Naive thymus-derived CD4-positive, alpha-beta T cell (primary cell): ENCODE results near the gene GATD1. TPM values are rescaled to one million over a fixed set of nuclear protein-coding genes. Genes with fewer than 3 reads are reported as not detected.

Experiments used
- ATAC-seq: fragments of 150-1000 bp; cut with Tn5 transposase; 2 replicates; pipeline ENCODE4 v1.10.0; 2021; ENCODE audit warnings: mild to moderate bottlenecking, moderate library complexity
- CTCF ChIA-PET: fragments of 350-600 bp; sonication (Branson Sonifier 250); formaldehyde crosslinking; loops from one replicate; lab custom pipeline; 2021; ENCODE audit warnings: antibody characterized with exemption; lab: Charles Lee
- POLR2A ChIA-PET: fragments of 350-600 bp; sonication (Branson Sonifier 250); formaldehyde crosslinking; loops from one replicate; lab custom pipeline; 2021; ENCODE audit warnings: antibody characterized with exemption, inconsistent platforms; lab: Charles Lee
- DNase-seq, 9 donors: peaks; one replicate each; pipeline versions ENCODE4 v3.0.0 to v3.0.0-alpha.2; 2020 to 2022; ENCODE audit warnings: mixed read lengths in 1 of 9
- H3K27ac ChIP-seq: one replicate; pipeline ENCODE4 v1.7.0; 2013; ENCODE audit warnings: mild to moderate bottlenecking, low read depth, low read length, moderate library complexity
- H3K27me3 ChIP-seq, 2 donors: one replicate each; pipeline ENCODE4 v1.7.0; 2013; ENCODE audit warnings: low read length in 2 of 2, mild to moderate bottlenecking in 2 of 2, moderate library complexity in 2 of 2; ENCODE audit not compliant: control insufficient read depth in 2 of 2, insufficient read depth in 2 of 2
- H3K36me3 ChIP-seq, 3 experiments: 1 replicate in 2 of 3; 2 replicates in 1 of 3; pipeline ENCODE4 v1.7.0; 2013; ENCODE audit warnings: low read length in 3 of 3, mild to moderate bottlenecking in 3 of 3, moderate library complexity in 1 of 3; ENCODE audit not compliant: insufficient read depth in 3 of 3, control insufficient read depth in 2 of 3
- H3K4me1 ChIP-seq, 2 donors: one replicate each; pipeline ENCODE4 v1.7.0; 2013; ENCODE audit warnings: low read length in 2 of 2, mild to moderate bottlenecking in 2 of 2, moderate library complexity in 1 of 2; ENCODE audit not compliant: control insufficient read depth in 2 of 2, insufficient read depth in 2 of 2
- H3K4me3 ChIP-seq: 2 replicates; pipeline ENCODE4 v1.7.0; 2013; ENCODE audit warnings: mild to moderate bottlenecking, low read length
- H3K9me3 ChIP-seq, 3 experiments: 1 replicate in 2 of 3; 2 replicates in 1 of 3; pipeline ENCODE4 v1.7.0; 2013; ENCODE audit warnings: low read length in 3 of 3; ENCODE audit not compliant: control insufficient read depth in 2 of 3
- H3K27ac Mint-ChIP-seq, 9 donors: one replicate each; pipeline ENCODE4 v1.8.0; 2020 to 2022; ENCODE audit warnings: mixed read lengths in 9 of 9, mild to moderate bottlenecking in 8 of 9, moderate library complexity in 5 of 9, inconsistent platforms in 2 of 9
- H3K27me3 Mint-ChIP-seq, 5 donors: one replicate each; pipeline ENCODE4 v1.8.0; 2021 to 2022; ENCODE audit warnings: mixed read lengths in 5 of 5, mild to moderate bottlenecking in 1 of 5
- H3K36me3 Mint-ChIP-seq, 5 donors: one replicate each; pipeline ENCODE4 v1.8.0; 2020 to 2022; ENCODE audit warnings: mixed read lengths in 5 of 5, mild to moderate bottlenecking in 3 of 5, inconsistent platforms in 1 of 5
- H3K4me1 Mint-ChIP-seq, 7 donors: one replicate each; pipeline ENCODE4 v1.8.0; 2020 to 2022; ENCODE audit warnings: mixed read lengths in 7 of 7, mild to moderate bottlenecking in 3 of 7, inconsistent platforms in 1 of 7
- H3K4me3 Mint-ChIP-seq, 10 donors: one replicate each; pipeline ENCODE4 v1.8.0; 2020 to 2022; ENCODE audit warnings: mild to moderate bottlenecking in 10 of 10, mixed read lengths in 10 of 10, moderate library complexity in 6 of 10, inconsistent platforms in 2 of 10
- H3K9me3 Mint-ChIP-seq, 11 donors: one replicate each; pipeline ENCODE4 v1.8.0; 2020 to 2022; ENCODE audit warnings: mixed read lengths in 11 of 11, mild to moderate bottlenecking in 4 of 11, inconsistent platforms in 1 of 11, moderate library complexity in 1 of 11
- intact Hi-C, 2 donors: fragments of 100-400 bp; cut with micrococcal nuclease; formaldehyde crosslinking; loops; one replicate each; pipeline ENCODE4 v1.15.1; 2023
- polyA plus RNA-seq, 2 donors: library from polyadenylated mRNA; unstranded; fragments of 300-500 nt; fragmentation: Illumina TruSeq; gene quantifications; one replicate each; pipeline ENCODE4 v1.2.3, GENCODE V29; 2021
- total RNA-seq, 6 experiments: library from RNA in 5 of 6; stranded (reverse) in 5 of 6; gene quantifications; 1 replicate in 5 of 6; 2 replicates in 1 of 6; pipeline ENCODE4 v1.2.3 and lab custom pipeline; 2021 to 2026

GATD1 gene
- total and polyA plus RNA-seq, 7 experiments from 2014 or later, result 8.1 to 59.2 (median 44.6) TPM

DNA sequence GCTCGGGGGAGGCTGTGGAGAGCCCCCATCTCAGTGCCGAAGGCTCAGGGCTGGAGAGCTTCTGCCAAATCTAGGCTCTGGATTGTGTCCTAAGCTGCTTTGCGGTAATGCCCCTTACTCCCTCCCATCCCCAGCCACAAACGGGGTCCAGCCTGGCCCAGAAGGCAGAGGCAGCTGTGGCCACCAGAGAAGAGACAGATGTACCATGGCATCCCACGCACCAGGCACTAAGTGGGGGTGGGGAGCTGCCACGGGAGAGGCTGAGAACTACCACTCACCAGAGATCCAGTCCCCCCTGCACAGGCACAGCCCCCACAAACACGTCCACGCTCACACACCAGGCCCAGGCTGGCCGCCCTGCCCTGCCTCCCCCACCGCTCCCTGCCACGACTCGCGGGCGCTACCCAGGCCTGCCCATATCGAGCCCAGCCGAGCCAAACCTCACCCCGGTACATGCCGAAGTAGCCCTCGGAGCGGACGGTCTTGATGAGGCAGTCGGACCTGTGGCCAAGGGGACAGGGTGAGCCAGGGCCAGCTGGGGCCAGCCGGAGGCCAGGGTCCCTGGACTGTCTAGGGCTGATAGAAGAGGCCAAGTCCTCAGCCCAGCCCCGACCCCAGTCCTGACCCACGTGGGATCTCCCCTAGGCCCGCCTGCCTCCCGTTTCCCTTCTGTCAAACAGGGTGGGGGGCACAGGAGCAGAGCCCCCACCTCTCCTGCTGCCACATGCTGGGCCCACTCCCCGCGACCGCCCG lies 16.9 kb upstream of the GATD1 start:
- Histone ChIP-seq H3K4me1 (peaks cover 14 to 16% of the 10 kb centered on the region in 2 donors), H3K36me3 (peaks cover 0 to 42% (median 0%) of the 10 kb centered on the region in 3 experiments), H3K4me3 (no peak overlapping the region), H3K27ac (no peak overlapping the region), H3K27me3 (no peaks in the 10 kb centered on the region), H3K9me3 (no peaks in the 10 kb centered on the region)
- H3K27ac Mint-ChIP-seq, result peak overlapping the region in 2 of 9 donors; percentile 25 to 38
- no peaks in the 10 kb centered on the region for H3K27me3 Mint-ChIP-seq
- H3K36me3 Mint-ChIP-seq, result peaks cover 0 to 8% (median 0%) of the 10 kb centered on the region in 5 donors
- ChIA-PET POLR2A (no interaction called here), CTCF (no interaction called here)
- peaks cover 0 to 15% (median 11%) of the 10 kb centered on the region in 7 donors for H3K4me1 Mint-ChIP-seq
- peak overlapping the region in 4 of 10 donors; percentile 39 to 95 (median 69) for H3K4me3 Mint-ChIP-seq
- no peaks in the 10 kb centered on the region for H3K9me3 Mint-ChIP-seq
- intact Hi-C loops, result loop anchor here (10.0 kb wide), 2 partner anchors 229 to 379 kb away; partner anchors contain the start of genes LMNTD2 (in 1 of the 2), RASSF7 (in 1 of the 2) and SIGIRR (in 1 of the 2)
- DNase-seq (no peak), ATAC-seq (no peak)

- Mint-ChIP-seq H3K36me3 (peaks cover 0 to 8% (median 0%) of the 10 kb centered on the region in 5 donors), H3K27me3 (no peaks in the 10 kb centered on the region), H3K4me1 (peaks cover 0 to 15% (median 12%) of the 10 kb centered on the region in 7 donors), H3K4me3 (peak overlapping the region in 2 of 10 donors; percentile 63 to 76), H3K27ac (peak overlapping the region in 2 of 9 donors; percentile 38 to 48), H3K9me3 (no peaks in the 10 kb centered on the region)
- ATAC-seq, result no peak
- Histone ChIP-seq H3K27ac (no peak overlapping the region), H3K4me3 (no peak overlapping the region), H3K4me1 (peaks cover 12 to 14% of the 10 kb centered on the region in 2 donors), H3K9me3 (no peaks in the 10 kb centered on the region), H3K36me3 (peaks cover 0 to 42% (median 0%) of the 10 kb centered on the region in 3 experiments), H3K27me3 (no peaks in the 10 kb centered on the region)
- CTCF ChIA-PET, result no interaction called here
- no peak for DNase-seq
- POLR2A ChIA-PET, result no interaction called here
- intact Hi-C loops, result loop anchor here (10.0 kb wide), 2 partner anchors 229 to 379 kb away; partner anchors contain the start of genes LMNTD2 (in 1 of the 2), RASSF7 (in 1 of the 2) and SIGIRR (in 1 of the 2)
Observed at GRCh38 chr11:793556-793955, 16.3 kb upstream of the GATD1 start.

GRCh38 chr11:792873-793272 lies 15.6 kb upstream of the GATD1 start:
- H3K27me3 ChIP-seq, result no peaks in the 10 kb centered on the region
- intact Hi-C loops, result loop anchor here (10.0 kb wide), 2 partner anchors 228 to 378 kb away; partner anchors contain the start of genes LMNTD2 (in 1 of the 2), RASSF7 (in 1 of the 2) and SIGIRR (in 1 of the 2)
- ChIA-PET POLR2A (no interaction called here), CTCF (no interaction called here)
- no peak overlapping the region for H3K4me3 ChIP-seq
- no peaks in the 10 kb centered on the region for H3K9me3 Mint-ChIP-seq
- H3K9me3 ChIP-seq, result no peaks in the 10 kb centered on the region
- peaks cover 0 to 20% (median 12%) of the 10 kb centered on the region in 7 donors for H3K4me1 Mint-ChIP-seq
- H3K4me1 ChIP-seq, result peaks cover 10 to 14% of the 10 kb centered on the region in 2 donors
- DNase-seq (no peak), ATAC-seq (no peak)
- no peaks in the 10 kb centered on the region for H3K27me3 Mint-ChIP-seq
- peak overlapping the region in 1 of 10 donors; percentile 28 for H3K4me3 Mint-ChIP-seq
- H3K36me3 ChIP-seq, result peaks cover 0 to 42% (median 0%) of the 10 kb centered on the region in 3 experiments
- H3K27ac Mint-ChIP-seq, result no peak overlapping the region
- H3K27ac ChIP-seq, result no peak overlapping the region
- H3K36me3 Mint-ChIP-seq, result peaks cover 0 to 8% (median 0%) of the 10 kb centered on the region in 5 donors

- H3K36me3 ChIP-seq, result peaks cover 0 to 39% (median 0%) of the 10 kb centered on the region in 3 experiments
- intact Hi-C loops, result loop anchor here (10.0 kb wide), 2 partner anchors 228 to 378 kb away; partner anchors contain the start of genes LMNTD2 (in 1 of the 2), RASSF7 (in 1 of the 2) and SIGIRR (in 1 of the 2)
- no peak for DNase-seq
- Mint-ChIP-seq H3K9me3 (no peaks in the 10 kb centered on the region), H3K27me3 (no peaks in the 10 kb centered on the region), H3K4me1 (peaks cover 0 to 21% (median 13%) of the 10 kb centered on the region in 7 donors), H3K4me3 (no peak overlapping the region), H3K27ac (no peak overlapping the region), H3K36me3 (peaks cover 0 to 8% (median 0%) of the 10 kb centered on the region in 5 donors)
- ChIA-PET CTCF (no interaction called here), POLR2A (no interaction called here)
- H3K4me3 ChIP-seq, result no peak overlapping the region
- no peaks in the 10 kb centered on the region for H3K9me3 ChIP-seq
- H3K27ac ChIP-seq, result no peak overlapping the region
- no peaks in the 10 kb centered on the region for H3K27me3 ChIP-seq
- H3K4me1 ChIP-seq, result peaks cover 10 to 14% of the 10 kb centered on the region in 2 donors
- ATAC-seq, result no peak
Observed at GRCh38 chr11:792535-792821, 15.2 kb upstream of the GATD1 start.

- Mint-ChIP-seq H3K27ac (no peak overlapping the region), H3K4me1 (peaks cover 0 to 16% (median 10%) of the 10 kb centered on the region in 7 donors), H3K9me3 (no peaks in the 10 kb centered on the region), H3K27me3 (no peaks in the 10 kb centered on the region), H3K4me3 (peak overlapping the region in 1 of 10 donors; percentile 7), H3K36me3 (peaks cover 0 to 8% (median 0%) of the 10 kb centered on the region in 5 donors)
- ATAC-seq, result no peak
- no peak for DNase-seq
- H3K4me1 ChIP-seq, result peaks cover 7 to 13% of the 10 kb centered on the region in 2 donors
- H3K27ac ChIP-seq, result no peak overlapping the region
- H3K9me3 ChIP-seq, result no peaks in the 10 kb centered on the region
- intact Hi-C loops, result loop anchor here (10.0 kb wide), 2 partner anchors 227 to 377 kb away; partner anchors contain the start of genes LMNTD2 (in 1 of the 2), RASSF7 (in 1 of the 2) and SIGIRR (in 1 of the 2)
- H3K4me3 ChIP-seq, result no peak overlapping the region
- CTCF ChIA-PET, result no interaction called here
- no peaks in the 10 kb centered on the region for H3K27me3 ChIP-seq
- peaks cover 0 to 39% (median 0%) of the 10 kb centered on the region in 3 experiments for H3K36me3 ChIP-seq
- POLR2A ChIA-PET, result interaction anchor here (1.2 to 1.6 kb wide), 3 partner anchors 9 to 11 kb away, joined by 3 to 4 read pairs (median 3); no protein-coding TSS in a partner anchor
Observed at GRCh38 chr11:791658-792534, 14.6 kb upstream of the GATD1 start.
